Coronary artery (tissue), 2 donors: ENCODE results near the gene SSX2IP.

ENCODE experiments used
- DNase-seq: peaks from one replicate; pipeline ENCODE4 v3.0.0-alpha.2; 2017; ENCODE audit warnings: low spot score
- H3K27ac ChIP-seq, 2 donors: fragments of 200-600 bp; sonication (generic); one replicate each; pipeline ENCODE4 v1.5.1; 2016 to 2019
- H3K4me3 ChIP-seq: fragments of 200-600 bp; sonication (generic); 2 replicates; pipeline ENCODE4 v1.5.1; 2016; ENCODE audit warnings: mild to moderate bottlenecking, moderate library complexity
- TF ChIP-seq, protein P1 (sequence below): fragments of 200-600 bp; sonication (generic); IDR thresholded peaks from one replicate; pipeline ENCODE4 v1.5.1; 2019; ENCODE audit warnings: antibody characterized with exemption

The SSX2IP gene

DNA sequence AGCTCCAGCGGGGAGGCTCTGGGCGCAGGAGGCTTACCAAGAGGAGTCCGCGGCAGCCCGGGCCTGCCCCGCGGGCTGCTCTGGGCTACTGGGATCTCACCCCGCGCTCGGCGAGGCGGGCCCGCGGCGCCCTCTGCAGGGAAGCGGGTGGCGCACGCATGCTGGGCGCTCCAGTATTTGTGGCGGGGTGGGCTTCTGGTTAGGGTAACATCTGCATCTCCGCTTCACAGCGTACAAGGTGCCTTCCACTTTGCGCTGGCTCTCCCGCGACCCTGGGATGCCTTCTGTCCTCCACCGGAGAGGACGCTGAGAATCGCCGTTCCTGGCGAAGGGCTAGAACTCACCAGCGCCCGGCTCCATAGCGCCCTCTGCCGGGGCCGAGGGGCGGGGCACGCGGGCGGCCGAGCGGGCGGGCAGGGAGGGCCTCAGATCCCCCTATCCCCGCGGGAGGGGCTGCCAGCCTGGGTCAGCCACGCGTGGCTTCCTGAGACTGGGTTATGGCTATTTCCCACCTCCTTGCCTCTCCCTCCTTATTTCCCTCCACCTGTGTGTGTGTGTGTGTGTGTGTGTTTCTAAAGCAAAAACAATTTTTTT, 69.4 kb downstream of the SSX2IP start:
- Histone ChIP-seq H3K27ac (peak overlapping the region in 1 of 2 donors; percentile 59), H3K4me3 (peak overlapping the region; percentile 77)
- peak; percentile 81 for DNase-seq
- TF ChIP-seq, protein P1, sequence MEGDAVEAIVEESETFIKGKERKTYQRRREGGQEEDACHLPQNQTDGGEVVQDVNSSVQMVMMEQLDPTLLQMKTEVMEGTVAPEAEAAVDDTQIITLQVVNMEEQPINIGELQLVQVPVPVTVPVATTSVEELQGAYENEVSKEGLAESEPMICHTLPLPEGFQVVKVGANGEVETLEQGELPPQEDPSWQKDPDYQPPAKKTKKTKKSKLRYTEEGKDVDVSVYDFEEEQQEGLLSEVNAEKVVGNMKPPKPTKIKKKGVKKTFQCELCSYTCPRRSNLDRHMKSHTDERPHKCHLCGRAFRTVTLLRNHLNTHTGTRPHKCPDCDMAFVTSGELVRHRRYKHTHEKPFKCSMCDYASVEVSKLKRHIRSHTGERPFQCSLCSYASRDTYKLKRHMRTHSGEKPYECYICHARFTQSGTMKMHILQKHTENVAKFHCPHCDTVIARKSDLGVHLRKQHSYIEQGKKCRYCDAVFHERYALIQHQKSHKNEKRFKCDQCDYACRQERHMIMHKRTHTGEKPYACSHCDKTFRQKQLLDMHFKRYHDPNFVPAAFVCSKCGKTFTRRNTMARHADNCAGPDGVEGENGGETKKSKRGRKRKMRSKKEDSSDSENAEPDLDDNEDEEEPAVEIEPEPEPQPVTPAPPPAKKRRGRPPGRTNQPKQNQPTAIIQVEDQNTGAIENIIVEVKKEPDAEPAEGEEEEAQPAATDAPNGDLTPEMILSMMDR, result peak; percentile 99

DNA sequence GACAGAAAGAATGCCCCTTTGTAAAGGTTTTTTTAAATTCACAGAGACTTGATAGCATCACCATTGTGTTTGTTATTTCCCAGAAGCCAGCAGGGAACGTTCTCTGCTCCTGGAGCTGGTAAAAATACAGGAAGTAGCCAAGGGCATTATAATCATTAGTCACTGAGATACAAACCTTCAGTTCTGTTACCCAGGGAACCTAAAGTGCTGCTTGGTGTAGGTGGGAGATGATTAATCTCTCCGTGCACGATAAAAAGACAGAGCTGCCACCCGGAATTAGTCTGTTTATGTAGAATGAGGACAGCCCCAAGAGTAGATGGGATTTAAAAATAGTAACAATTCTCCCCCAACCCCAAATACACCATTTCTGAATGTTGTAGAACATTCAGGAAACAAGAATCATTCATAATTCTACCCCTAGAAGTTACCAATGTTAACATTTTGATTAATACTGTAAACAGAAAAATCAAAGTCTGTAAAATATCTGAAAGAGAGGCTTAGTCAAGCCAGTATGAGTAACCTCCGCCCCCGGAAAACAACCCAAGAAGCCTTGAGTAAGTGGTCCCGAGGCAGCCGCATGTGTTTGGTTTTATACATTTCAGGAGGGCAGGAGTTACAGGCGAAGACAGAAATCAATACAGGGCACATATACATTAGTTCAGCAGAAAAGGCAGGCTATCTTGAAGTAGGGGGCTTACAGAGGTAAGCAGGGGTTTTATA, 70.7 kb downstream of the SSX2IP start:
- H3K4me3 ChIP-seq, result no peak overlapping the region
- H3K27ac ChIP-seq, result no peak overlapping the region
- DNase-seq, result no peak
- TF ChIP-seq, protein P1, result no peak

DNA sequence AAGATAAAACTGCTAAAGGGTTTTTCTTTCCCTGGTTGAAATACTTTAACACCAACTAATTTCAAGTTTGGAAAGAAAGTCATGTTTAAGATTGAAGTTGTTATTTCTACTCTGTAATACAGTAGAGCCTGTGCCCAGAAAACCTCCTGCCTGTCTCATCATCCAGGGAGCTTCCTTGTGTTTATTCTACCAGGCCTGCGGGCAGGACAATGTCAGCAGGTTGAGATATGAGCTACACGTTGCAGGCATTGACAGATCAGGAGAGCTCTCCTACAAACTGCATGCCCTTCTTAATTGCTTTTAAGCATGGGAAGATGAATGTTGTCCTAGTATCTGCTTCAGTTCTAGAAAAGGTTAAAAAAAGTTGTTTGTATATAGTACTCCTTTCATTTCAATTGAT, 72.9 kb downstream of the SSX2IP start:
- DNase-seq, result no peak
- no peak overlapping the region for H3K4me3 ChIP-seq
- TF ChIP-seq, protein P1, result no peak
- no peak overlapping the region for H3K27ac ChIP-seq

DNA sequence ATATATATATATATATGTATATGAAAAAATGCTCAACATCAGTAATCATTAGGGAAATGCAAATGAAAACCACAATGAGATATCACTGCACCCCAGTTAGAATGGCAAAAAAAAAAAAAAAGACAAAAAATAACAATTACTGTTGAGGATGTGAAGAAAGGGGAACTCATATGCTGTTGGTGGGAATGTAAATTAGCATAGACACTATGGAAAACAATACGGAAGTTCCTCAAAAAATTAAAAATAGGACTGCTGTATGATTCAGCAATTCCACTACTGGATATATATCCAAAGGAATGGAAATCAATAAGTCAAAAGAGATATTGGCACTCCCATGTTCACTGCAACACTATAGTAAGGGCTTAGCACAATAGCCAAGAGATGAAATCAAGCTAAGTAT, 74.5 kb downstream of the SSX2IP start:
- TF ChIP-seq, protein P1, result no peak
- no peak for DNase-seq
- no peak overlapping the region for H3K27ac ChIP-seq
- H3K4me3 ChIP-seq, result no peak overlapping the region

DNA sequence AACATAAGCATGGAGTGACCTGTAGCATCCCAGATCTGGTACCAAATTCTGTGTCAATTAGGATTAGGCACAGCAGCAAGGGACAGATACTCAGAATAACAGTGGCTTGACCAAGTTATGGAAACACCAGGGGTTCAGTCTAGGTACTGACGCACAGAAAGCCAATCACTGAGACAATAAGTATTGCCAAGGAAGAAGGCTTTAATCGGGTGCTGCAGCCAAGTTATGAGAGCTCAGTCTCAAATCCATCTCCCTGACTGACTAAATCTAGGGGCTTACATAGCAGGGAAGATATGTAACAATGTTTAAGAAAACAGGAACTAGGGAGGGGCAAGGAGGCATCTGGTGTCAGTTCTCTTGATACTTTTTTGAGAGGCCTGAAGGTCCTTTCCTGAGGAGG, 76.4 kb downstream of the SSX2IP start:
- TF ChIP-seq, protein P1, result no peak
- no peak for DNase-seq

DNA sequence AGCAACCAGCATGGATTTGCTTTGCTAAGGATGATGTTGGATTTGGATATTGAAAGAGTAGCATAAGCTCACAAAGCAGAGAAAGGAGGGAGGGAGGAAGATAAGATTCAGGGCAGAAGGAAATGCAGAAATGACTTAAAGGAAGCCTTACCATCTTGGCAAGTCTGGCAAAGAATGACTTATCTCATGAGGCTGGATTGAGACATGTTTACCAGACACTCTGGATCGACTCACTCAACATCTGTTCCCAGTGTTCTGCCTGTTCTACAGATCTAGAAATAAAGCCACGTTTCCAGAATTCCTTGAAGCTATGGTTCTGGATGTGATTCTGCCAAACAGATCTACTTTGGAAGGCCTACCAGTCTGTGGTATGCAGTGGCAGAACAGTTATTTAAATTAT, 77.2 kb downstream of the SSX2IP start:
- Histone ChIP-seq H3K4me3 (no peak overlapping the region), H3K27ac (no peak overlapping the region)
- TF ChIP-seq, protein P1, result no peak
- no peak for DNase-seq

More for the DNA sequence above, 76.4 kb downstream of the SSX2IP start:
- H3K27ac ChIP-seq, result no peak overlapping the region
- no peak overlapping the region for H3K4me3 ChIP-seq

DNA sequence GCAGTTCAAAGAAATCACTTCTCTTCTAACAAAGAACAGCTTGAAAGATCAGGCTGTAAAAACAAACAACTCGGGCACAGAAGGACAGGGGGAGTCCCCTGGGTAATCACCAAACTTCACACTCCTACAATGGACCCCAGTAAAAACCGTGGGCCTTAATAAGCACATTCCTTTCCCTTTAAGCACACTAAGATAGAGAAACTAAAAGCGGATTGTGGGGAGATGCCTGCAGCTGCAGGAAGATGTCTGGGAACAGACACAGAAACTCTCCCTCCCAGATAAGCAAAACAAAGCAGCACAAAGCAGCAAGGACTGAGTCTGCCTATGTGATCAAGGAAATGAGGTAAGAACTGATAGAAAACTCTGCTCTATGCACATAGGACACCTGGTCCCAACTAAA, 78.5 kb downstream of the SSX2IP start:
- H3K4me3 ChIP-seq, result no peak overlapping the region
- no peak overlapping the region for H3K27ac ChIP-seq
- TF ChIP-seq, protein P1, result no peak
- DNase-seq, result no peak
